Spleen (tissue), 7 donors: ENCODE measurements around the gene OPTN.

Experiments used
- CTCF ChIP-seq, 11 experiments: fragments of 200-600 bp in 7 of 11; fragments of 450-650 bp in 4 of 11; sonication (generic) in 4 of 11; IDR thresholded peaks in 8 of 11; conservative IDR thresholded peaks in 3 of 11; 1 replicate in 7 of 11; 2 replicates in 4 of 11; pipeline versions ENCODE4 v1.4.0 to v1.8.0; 2016 to 2021; ENCODE audit warnings: antibody characterized with exemption in 11 of 11, inconsistent platforms in 4 of 11, mild to moderate bottlenecking in 1 of 11
- POLR2A ChIP-seq, 3 donors: fragments of 450-650 bp; IDR thresholded peaks; one replicate each; pipeline ENCODE4 v1.5.1; 2017; ENCODE audit warnings: antibody characterized with exemption in 3 of 3, mild to moderate bottlenecking in 1 of 3
- POLR2AphosphoS5 ChIP-seq, 3 donors: sonication (generic); formaldehyde crosslinking; IDR thresholded peaks; one replicate each; pipeline ENCODE4 v1.5.1; 2017; ENCODE audit warnings: antibody characterized with exemption in 3 of 3
- donor health status: DM: no; HTN: no; CAD: no; lungs with moderate emphysema.
- donor health status: DM: no; HTN: no; CAD: no.
- donor health status: DM: no; HTN: no; CAD: no.

GRCh38 chr10:13113544-13113943 is 13.6 kb downstream of the OPTN start:
- TF ChIP-seq CTCF (IDR thresholded peaks at IDR 0.05 in 8 of 11, conservative IDR thresholded peaks at IDR 0.05 in 3 of 11) (no peak), POLR2A (IDR thresholded peaks at IDR 0.05) (no peak), POLR2AphosphoS5 (IDR thresholded peaks at IDR 0.05) (no peak)
